Ovary (tissue), 3 donors: ENCODE measurements around the gene STK24.

Experiments
- EP300 ChIP-seq: sonication (generic); formaldehyde crosslinking; IDR thresholded peaks from one replicate; pipeline ENCODE4 v1.6.1; 2017; ENCODE audit warnings: antibody characterized with exemption
- POLR2A ChIP-seq: fragments of 450-650 bp; IDR thresholded peaks from one replicate; pipeline ENCODE4 v1.6.1; 2017; ENCODE audit warnings: antibody characterized with exemption, mild to moderate bottlenecking, moderate library complexity
- TF ChIP-seq, protein P1 (sequence below), 3 donors: fragments of 450-650 bp in 2 of 3; fragments of 200-600 bp in 1 of 3; IDR thresholded peaks; one replicate each; pipeline versions ENCODE4 v1.5.1 to v1.8.0; 2016 to 2022; ENCODE audit warnings: antibody characterized with exemption in 3 of 3, mild to moderate bottlenecking in 1 of 3
- donor health status: DM: no; HTN: no; CAD: no.

GRCh38 chr13:98475522-98475921 lies 101.4 kb downstream of the STK24 start:
- TF ChIP-seq, protein P1, sequence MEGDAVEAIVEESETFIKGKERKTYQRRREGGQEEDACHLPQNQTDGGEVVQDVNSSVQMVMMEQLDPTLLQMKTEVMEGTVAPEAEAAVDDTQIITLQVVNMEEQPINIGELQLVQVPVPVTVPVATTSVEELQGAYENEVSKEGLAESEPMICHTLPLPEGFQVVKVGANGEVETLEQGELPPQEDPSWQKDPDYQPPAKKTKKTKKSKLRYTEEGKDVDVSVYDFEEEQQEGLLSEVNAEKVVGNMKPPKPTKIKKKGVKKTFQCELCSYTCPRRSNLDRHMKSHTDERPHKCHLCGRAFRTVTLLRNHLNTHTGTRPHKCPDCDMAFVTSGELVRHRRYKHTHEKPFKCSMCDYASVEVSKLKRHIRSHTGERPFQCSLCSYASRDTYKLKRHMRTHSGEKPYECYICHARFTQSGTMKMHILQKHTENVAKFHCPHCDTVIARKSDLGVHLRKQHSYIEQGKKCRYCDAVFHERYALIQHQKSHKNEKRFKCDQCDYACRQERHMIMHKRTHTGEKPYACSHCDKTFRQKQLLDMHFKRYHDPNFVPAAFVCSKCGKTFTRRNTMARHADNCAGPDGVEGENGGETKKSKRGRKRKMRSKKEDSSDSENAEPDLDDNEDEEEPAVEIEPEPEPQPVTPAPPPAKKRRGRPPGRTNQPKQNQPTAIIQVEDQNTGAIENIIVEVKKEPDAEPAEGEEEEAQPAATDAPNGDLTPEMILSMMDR (IDR thresholded peaks at IDR 0.05) = no peak
- TF ChIP-seq POLR2A (no peak), EP300 (no peak)
